Esophagus muscularis mucosa (tissue), 3 donors: ENCODE measurements around the gene MYO7B.

Experiments
- POLR2A ChIP-seq: fragments of 450-650 bp; IDR thresholded peaks from one replicate; pipeline ENCODE4 v1.6.1; 2017; ENCODE audit warnings: antibody characterized with exemption, moderate library complexity, mild to moderate bottlenecking, low read depth
- TF ChIP-seq, protein P1 (sequence below), 3 experiments: fragments of 200-600 bp in 2 of 3; fragments of 450-650 bp in 1 of 3; sonication (generic) in 2 of 3; IDR thresholded peaks; one replicate each; pipeline ENCODE4 v1.5.1; 2017 to 2019; ENCODE audit warnings: antibody characterized with exemption in 3 of 3, mild to moderate bottlenecking in 2 of 3, moderate library complexity in 1 of 3

- TF ChIP-seq, protein P1, sequence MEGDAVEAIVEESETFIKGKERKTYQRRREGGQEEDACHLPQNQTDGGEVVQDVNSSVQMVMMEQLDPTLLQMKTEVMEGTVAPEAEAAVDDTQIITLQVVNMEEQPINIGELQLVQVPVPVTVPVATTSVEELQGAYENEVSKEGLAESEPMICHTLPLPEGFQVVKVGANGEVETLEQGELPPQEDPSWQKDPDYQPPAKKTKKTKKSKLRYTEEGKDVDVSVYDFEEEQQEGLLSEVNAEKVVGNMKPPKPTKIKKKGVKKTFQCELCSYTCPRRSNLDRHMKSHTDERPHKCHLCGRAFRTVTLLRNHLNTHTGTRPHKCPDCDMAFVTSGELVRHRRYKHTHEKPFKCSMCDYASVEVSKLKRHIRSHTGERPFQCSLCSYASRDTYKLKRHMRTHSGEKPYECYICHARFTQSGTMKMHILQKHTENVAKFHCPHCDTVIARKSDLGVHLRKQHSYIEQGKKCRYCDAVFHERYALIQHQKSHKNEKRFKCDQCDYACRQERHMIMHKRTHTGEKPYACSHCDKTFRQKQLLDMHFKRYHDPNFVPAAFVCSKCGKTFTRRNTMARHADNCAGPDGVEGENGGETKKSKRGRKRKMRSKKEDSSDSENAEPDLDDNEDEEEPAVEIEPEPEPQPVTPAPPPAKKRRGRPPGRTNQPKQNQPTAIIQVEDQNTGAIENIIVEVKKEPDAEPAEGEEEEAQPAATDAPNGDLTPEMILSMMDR (IDR thresholded peaks at IDR 0.05): no peak
- no peak for TF ChIP-seq POLR2A
Observed at GRCh38 chr2:127573771-127574170, 38.3 kb downstream of the MYO7B start.
